Measurements from ENCODE around the gene ARHGAP26. TPM values are rescaled to one million over a fixed set of nuclear protein-coding genes. Genes with fewer than 3 reads are reported as not detected.

ARHGAP26 gene
- total and polyA plus RNA-seq, 2 experiments from 2014 or later: 9.5 to 16.8 TPM

GRCh38 chr5:142722896-142723295, 47.3 kb upstream of the ARHGAP26 start:
- Histone ChIP-seq H3K79me2 (replicated peaks; ENCODE audit: insufficient read depth) (no peaks in the 10 kb centered on the region), H3K27ac (ENCODE audit: low read depth) (no peak overlapping the region), H3K4me2 (no peak overlapping the region), H3K9me2 (ENCODE audit: insufficient read depth) (peaks cover 5% of the 10 kb centered on the region; the same call in 1 of the 2 replicates), H2AFZ (no peak overlapping the region), H3K36me3 (ENCODE audit: insufficient read depth) (peaks cover 10% of the 10 kb centered on the region), H3K27me3 (ENCODE audit: insufficient read depth) (no peaks in the 10 kb centered on the region), H3K4me1 (ENCODE audit: insufficient read depth) (peaks cover 11% of the 10 kb centered on the region), H3K4me3 (no peak overlapping the region), H4K20me1 (replicated peaks; ENCODE audit: insufficient read depth) (no peaks in the 10 kb centered on the region), H3F3A (replicated peaks; ENCODE audit: low read depth) (no peaks in the 10 kb centered on the region; the same call in 1 of the 2 replicates)
- DNase-seq (ENCODE audit: low spot score) (no peak), ATAC-seq (peak; percentile 40)
- Mint-ChIP-seq H3K4me1 (peaks cover 23% of the 10 kb centered on the region), H3K27me3 (ENCODE audit: insufficient read depth, low read depth, poor library complexity) (peaks cover 4% of the 10 kb centered on the region), H3K27ac (no peak overlapping the region), H3K36me3 (ENCODE audit: low read depth) (peaks cover 3% of the 10 kb centered on the region; the same call in 1 of the 3 replicates), H3K4me3 (no peak overlapping the region), H3K9me3 (no peaks in the 10 kb centered on the region)
- no peak for TF ChIP-seq EZH2phosphoT487 (IDR thresholded peaks at IDR 0.05; ENCODE audit: unreplicated experiment)
- TF ChIP-seq STAT1 (IDR thresholded peaks at IDR 0.05; ENCODE audit: unreplicated experiment): no peak
- TF ChIP-seq POLR2AphosphoS5 (IDR thresholded peaks at IDR 0.05; ENCODE audit: low read depth): no peak
- no peak for TF ChIP-seq CREB1 (CRISPR knock-in tag; IDR thresholded peaks at IDR 0.05; ENCODE audit: low read depth)
- TF ChIP-seq ZNF331 (CRISPR knock-in tag; IDR thresholded peaks at IDR 0.05; ENCODE audit: low read depth): no peak

GRCh38 chr5:142724821-142725220, 45.4 kb upstream of the ARHGAP26 start:
- Histone ChIP-seq H3K79me2 (replicated peaks; ENCODE audit: insufficient read depth) (no peaks in the 10 kb centered on the region), H3K36me3 (ENCODE audit: insufficient read depth) (peaks cover 10% of the 10 kb centered on the region), H3F3A (replicated peaks; ENCODE audit: low read depth) (no peaks in the 10 kb centered on the region; the same call in 1 of the 2 replicates), H4K20me1 (replicated peaks; ENCODE audit: insufficient read depth) (peaks cover 5% of the 10 kb centered on the region), H3K4me2 (no peak overlapping the region), H2AFZ (no peak overlapping the region), H3K4me1 (ENCODE audit: insufficient read depth) (peaks cover 3% of the 10 kb centered on the region; the same call in 1 of the 2 replicates), H3K27ac (ENCODE audit: low read depth) (no peak overlapping the region), H3K9me2 (ENCODE audit: insufficient read depth) (peaks cover 18% of the 10 kb centered on the region), H3K27me3 (ENCODE audit: insufficient read depth) (no peaks in the 10 kb centered on the region), H3K4me3 (no peak overlapping the region)
- no peak for DNase-seq (ENCODE audit: low spot score)
- Mint-ChIP-seq H3K27me3 (ENCODE audit: insufficient read depth, low read depth, poor library complexity) (peaks cover 3% of the 10 kb centered on the region), H3K9me3 (no peaks in the 10 kb centered on the region), H3K36me3 (ENCODE audit: low read depth) (peaks cover 6% of the 10 kb centered on the region; the same call in 2 of the 3 replicates), H3K27ac (no peak overlapping the region), H3K4me1 (peaks cover 12% of the 10 kb centered on the region), H3K4me3 (no peak overlapping the region)
- no peak for ATAC-seq
- no peak for TF ChIP-seq ETS1 (IDR thresholded peaks at IDR 0.05)
- no peak for TF ChIP-seq JUNB (IDR thresholded peaks at IDR 0.05; ENCODE audit: unreplicated experiment)
- TF ChIP-seq CTCF (conservative IDR thresholded peaks at IDR 0.05; ENCODE audit: low read depth in 2 of 2): no peak
- no peak for TF ChIP-seq NANOG (IDR thresholded peaks at IDR 0.05; ENCODE audit: borderline replicate concordance)
- no peak for TF ChIP-seq CREB1 (CRISPR knock-in tag; IDR thresholded peaks at IDR 0.05; ENCODE audit: low read depth)
- no peak for TF ChIP-seq POLR2AphosphoS5 (IDR thresholded peaks at IDR 0.05; ENCODE audit: low read depth)
- no peak for TF ChIP-seq ZNF114 (CRISPR knock-in tag; IDR thresholded peaks at IDR 0.05)
- no peak for TF ChIP-seq STAT1 (IDR thresholded peaks at IDR 0.05; ENCODE audit: unreplicated experiment)
- TF ChIP-seq REST (IDR thresholded peaks at IDR 0.05; ENCODE audit: unreplicated experiment): no peak
- no peak for TF ChIP-seq EZH2 (IDR thresholded peaks at IDR 0.05; ENCODE audit: low read depth, unreplicated experiment)
- no peak for TF ChIP-seq EZH2phosphoT487 (IDR thresholded peaks at IDR 0.05; ENCODE audit: unreplicated experiment)

Data from GM23338 (cell line).